Prostate gland (tissue), 2 donors: ENCODE data around the gene ZXDC. TPM values are rescaled to one million over a fixed set of nuclear protein-coding genes. Genes with fewer than 3 reads are reported as not detected.

Experiments
- DNase-seq: peaks from one replicate; pipeline ENCODE4 v3.0.0-alpha.2; 2019; ENCODE audit warnings: low spot score
- H3K27ac ChIP-seq, 2 donors: fragments of 200-600 bp; sonication (generic); 2 replicates each; pipeline ENCODE4 v1.5.1; 2017 to 2019
- H3K27me3 ChIP-seq: fragments of 200-600 bp; sonication (generic); replicated peaks from 2 replicates; pipeline ENCODE4 v1.5.1; 2019; ENCODE audit not compliant: insufficient read depth
- H3K36me3 ChIP-seq, 2 donors: fragments of 200-600 bp; sonication (generic); 1 replicate in 1 of 2; 2 replicates in 1 of 2; pipeline versions ENCODE4 v1.5.1 to v1.8.1; 2017 to 2019
- H3K4me1 ChIP-seq: fragments of 200-600 bp; sonication (generic); replicated peaks from 2 replicates; pipeline ENCODE4 v1.5.1; 2019
- H3K4me3 ChIP-seq, 2 donors: fragments of 200-600 bp; sonication (generic); 2 replicates each; pipeline ENCODE4 v1.5.1; 2017 to 2019
- H3K9me3 ChIP-seq: fragments of 200-600 bp; sonication (generic); 2 replicates; pipeline ENCODE4 v1.5.1; 2017
- POLR2A ChIP-seq: fragments of 450-650 bp; IDR thresholded peaks from one replicate; pipeline ENCODE4 v1.6.1; 2016; ENCODE audit warnings: antibody characterized with exemption, mild to moderate bottlenecking
- POLR2AphosphoS5 ChIP-seq: sonication (generic); formaldehyde crosslinking; IDR thresholded peaks from one replicate; pipeline ENCODE4 v1.6.1; 2017; ENCODE audit warnings: antibody characterized with exemption
- WGBS: methylation state at CpG from one replicate; pipeline ENCODE4 v1.1.5; 2018; 5-methylcytosine and 5-hydroxymethylcytosine counted together
- intact Hi-C: fragments of 100-400 bp; cut with DNase I; formaldehyde crosslinking; loops from one replicate; pipeline ENCODE4 v1.14.2; 2022
- total RNA-seq, 2 donors: library from RNA; depleted of rRNA; stranded (reverse); fragments of >200 nt; gene quantifications; one replicate each; pipeline ENCODE4 v1.1.0, GENCODE V29; 2016
- TF ChIP-seq, protein P1 (sequence below), 4 experiments: fragments of 200-600 bp in 2 of 4; fragments of 450-650 bp in 2 of 4; sonication (generic) in 2 of 4; IDR thresholded peaks; 1 replicate in 3 of 4; 2 replicates in 1 of 4; pipeline ENCODE4 v1.5.1; 2016 to 2019; ENCODE audit warnings: antibody characterized with exemption in 4 of 4, mild to moderate bottlenecking in 2 of 4, moderate library complexity in 2 of 4

ZXDC gene
- total RNA-seq, 2 donors from 2014 or later: 47.7 to 87.0 TPM

DNA sequence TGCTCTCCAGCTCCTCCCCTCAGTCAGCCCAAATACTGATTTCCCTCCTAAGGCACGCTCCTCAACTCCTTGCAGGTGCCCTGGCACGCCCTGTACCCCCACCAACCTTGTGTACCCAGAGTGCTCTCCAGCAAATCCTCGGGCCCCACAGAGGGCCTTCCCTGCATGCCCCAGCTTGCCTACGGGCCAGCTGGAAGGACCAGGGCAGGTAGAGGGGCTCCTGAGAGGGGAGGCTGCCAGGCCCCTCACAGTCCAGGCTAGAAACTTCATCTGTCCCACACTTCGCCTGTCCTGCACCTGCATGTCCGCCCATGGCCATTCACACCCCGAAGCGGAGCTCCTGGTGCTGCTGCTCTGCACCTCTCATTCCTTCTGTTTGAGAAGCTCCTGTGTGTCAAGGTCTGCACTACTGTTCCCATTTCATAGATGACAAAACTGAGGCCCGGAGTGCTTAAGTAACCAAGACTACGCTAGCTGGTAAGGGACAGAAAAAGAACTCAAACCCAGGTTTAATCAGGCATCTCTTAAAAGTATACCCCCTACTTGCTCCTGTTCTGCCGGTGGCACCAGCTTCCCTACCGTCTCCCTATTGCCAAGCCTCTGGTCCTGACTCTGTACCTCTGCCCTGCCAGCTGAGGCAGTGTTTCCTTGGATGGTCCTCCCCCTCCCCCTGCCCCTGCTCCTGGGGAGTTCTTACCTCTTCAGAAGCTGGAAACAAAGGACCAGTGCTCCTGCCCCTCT, 35.6 kb downstream of the ZXDC start:
- H3K4me1 ChIP-seq: no peaks in the 10 kb centered on the region
- H3K4me3 ChIP-seq: no peak overlapping the region
- intact Hi-C loops: no loop called here
- no peaks in the 10 kb centered on the region for H3K9me3 ChIP-seq
- no peak for DNase-seq
- 74% methylated on average over 12 of the region's 12 CpGs for WGBS
- H3K27ac ChIP-seq: no peak overlapping the region
- no peaks in the 10 kb centered on the region for H3K36me3 ChIP-seq
- H3K27me3 ChIP-seq: no peaks in the 10 kb centered on the region
- no peak for TF ChIP-seq POLR2AphosphoS5
- no peak for TF ChIP-seq POLR2A
- TF ChIP-seq, protein P1, sequence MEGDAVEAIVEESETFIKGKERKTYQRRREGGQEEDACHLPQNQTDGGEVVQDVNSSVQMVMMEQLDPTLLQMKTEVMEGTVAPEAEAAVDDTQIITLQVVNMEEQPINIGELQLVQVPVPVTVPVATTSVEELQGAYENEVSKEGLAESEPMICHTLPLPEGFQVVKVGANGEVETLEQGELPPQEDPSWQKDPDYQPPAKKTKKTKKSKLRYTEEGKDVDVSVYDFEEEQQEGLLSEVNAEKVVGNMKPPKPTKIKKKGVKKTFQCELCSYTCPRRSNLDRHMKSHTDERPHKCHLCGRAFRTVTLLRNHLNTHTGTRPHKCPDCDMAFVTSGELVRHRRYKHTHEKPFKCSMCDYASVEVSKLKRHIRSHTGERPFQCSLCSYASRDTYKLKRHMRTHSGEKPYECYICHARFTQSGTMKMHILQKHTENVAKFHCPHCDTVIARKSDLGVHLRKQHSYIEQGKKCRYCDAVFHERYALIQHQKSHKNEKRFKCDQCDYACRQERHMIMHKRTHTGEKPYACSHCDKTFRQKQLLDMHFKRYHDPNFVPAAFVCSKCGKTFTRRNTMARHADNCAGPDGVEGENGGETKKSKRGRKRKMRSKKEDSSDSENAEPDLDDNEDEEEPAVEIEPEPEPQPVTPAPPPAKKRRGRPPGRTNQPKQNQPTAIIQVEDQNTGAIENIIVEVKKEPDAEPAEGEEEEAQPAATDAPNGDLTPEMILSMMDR (IDR thresholded peaks at IDR 0.05): no peak

DNA sequence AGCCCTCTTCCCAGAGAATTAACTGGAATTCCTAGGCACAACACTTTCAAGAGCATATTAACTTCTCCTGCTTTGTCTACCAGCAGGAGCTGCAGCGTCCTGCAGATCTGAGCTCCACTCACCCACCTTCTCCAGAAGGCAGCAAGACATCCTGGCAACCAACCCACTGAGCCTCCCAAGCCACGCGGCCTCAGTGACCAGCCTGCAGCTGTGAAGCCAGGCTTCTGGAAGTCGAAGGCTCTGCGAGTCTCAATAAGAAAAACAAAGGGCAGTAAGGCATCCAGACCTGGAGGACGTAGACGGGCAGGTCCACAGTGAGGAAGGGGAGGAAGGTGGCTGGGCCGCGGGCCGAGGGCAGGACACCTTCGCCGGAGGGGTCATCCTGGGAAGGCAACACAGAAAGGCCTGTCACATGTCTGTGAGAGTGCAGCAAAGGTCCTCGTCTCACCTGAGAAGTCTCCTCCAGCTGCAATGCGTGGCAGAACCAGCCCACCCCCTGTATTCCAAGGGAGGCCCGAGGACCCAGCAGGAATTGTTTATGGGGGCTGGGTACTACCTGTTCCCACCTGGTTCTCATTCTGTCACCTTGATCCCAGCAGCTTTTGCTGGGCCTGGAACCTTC, 36.2 kb downstream of the ZXDC start:
- no peak for TF ChIP-seq POLR2A
- no peak for TF ChIP-seq POLR2AphosphoS5
- TF ChIP-seq, protein P1 (IDR thresholded peaks at IDR 0.05): no peak
- no peaks in the 10 kb centered on the region for H3K9me3 ChIP-seq
- no peak for DNase-seq
- whole genome bisulfite sequencing: 89% methylated on average over 15 of the region's 15 CpGs
- H3K27me3 ChIP-seq: no peaks in the 10 kb centered on the region
- intact Hi-C loops: no loop called here
- H3K27ac ChIP-seq: no peak overlapping the region
- no peaks in the 10 kb centered on the region for H3K36me3 ChIP-seq
- no peaks in the 10 kb centered on the region for H3K4me1 ChIP-seq
- no peak overlapping the region for H3K4me3 ChIP-seq

DNA sequence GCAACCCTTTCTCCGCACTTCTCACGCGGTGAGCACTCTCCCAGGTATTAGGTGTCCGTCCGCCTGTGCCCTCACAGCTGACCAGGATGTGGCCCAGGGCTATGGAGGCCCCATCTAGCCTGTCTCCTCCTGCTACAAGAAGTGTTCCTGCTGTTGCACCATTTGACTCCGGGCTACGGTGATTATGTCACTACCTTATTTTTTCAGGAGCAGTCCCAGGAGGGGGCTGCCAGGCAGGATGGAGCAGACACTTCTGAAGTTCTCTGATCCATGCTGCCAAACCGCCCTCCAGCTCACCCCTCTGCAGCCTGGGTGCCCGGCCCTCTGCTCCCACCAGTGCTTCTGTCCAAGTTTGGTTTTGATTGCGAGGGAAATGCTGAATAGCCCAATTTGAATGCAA, 36.9 kb downstream of the ZXDC start:
- Histone ChIP-seq H3K36me3 (no peaks in the 10 kb centered on the region), H3K27ac (no peak overlapping the region), H3K9me3 (no peaks in the 10 kb centered on the region), H3K4me1 (no peaks in the 10 kb centered on the region), H3K4me3 (no peak overlapping the region), H3K27me3 (no peaks in the 10 kb centered on the region)
- WGBS: 94% methylated on average over 10 of the region's 10 CpGs
- TF ChIP-seq POLR2A: no peak
- TF ChIP-seq, protein P1 (IDR thresholded peaks at IDR 0.05): no peak
- TF ChIP-seq POLR2AphosphoS5: no peak
- no peak for DNase-seq
- intact Hi-C loops: no loop called here

DNA sequence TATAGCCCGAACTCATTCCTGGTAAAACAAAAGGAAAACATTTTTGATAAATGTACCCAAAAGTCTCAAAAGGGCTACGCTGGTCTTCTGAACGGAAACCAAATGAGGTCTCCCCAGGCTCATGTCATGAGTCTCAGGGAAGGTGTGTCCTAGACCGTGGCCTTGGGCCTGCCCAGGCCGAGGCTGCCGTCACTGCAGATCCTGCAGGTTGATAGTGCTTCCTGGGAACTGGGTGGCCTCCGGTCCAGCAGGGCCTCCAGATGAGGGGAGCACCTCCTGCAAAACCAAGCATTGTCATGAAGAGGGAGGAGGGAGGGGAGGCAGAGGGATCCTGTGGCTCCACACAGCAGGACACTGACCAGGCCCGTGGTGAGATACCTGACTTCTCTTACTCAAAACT, 37.5 kb downstream of the ZXDC start:
- DNase-seq: no peak
- Histone ChIP-seq H3K27me3 (no peaks in the 10 kb centered on the region), H3K36me3 (no peaks in the 10 kb centered on the region), H3K4me3 (no peak overlapping the region), H3K27ac (no peak overlapping the region), H3K4me1 (no peaks in the 10 kb centered on the region), H3K9me3 (no peaks in the 10 kb centered on the region)
- TF ChIP-seq POLR2A (no peak), POLR2AphosphoS5 (no peak)
- TF ChIP-seq, protein P1 (IDR thresholded peaks at IDR 0.05): no peak
- WGBS: 85% methylated on average over 8 of the region's 8 CpGs
- intact Hi-C loops: no loop called here
